Fibroblast of mammary gland (primary cell): Measurements from ENCODE around the gene KAT7.
A peak's percentile ranks its signal among the peaks of the same experiment; 100 is the strongest.

Source experiments
- DNase-seq: peaks from one replicate; pipeline ENCODE4 v3.0.0-alpha.2; 2010; ENCODE audit warnings: low read depth
- H3K4me3 ChIP-seq: 2 replicates; pipeline ENCODE4 v1.5.1; 2011; ENCODE audit warnings: low read depth, mild to moderate bottlenecking, low read length, moderate library complexity; ENCODE audit not compliant: control insufficient read depth
- TF ChIP-seq, protein P1 (sequence below): conservative IDR thresholded peaks from 2 replicates; pipeline ENCODE4 v1.5.1; 2011; ENCODE audit warnings: low read depth, low read length, inconsistent platforms; ENCODE audit not compliant: control insufficient read depth, insufficient read depth

KAT7 gene

GRCh38 chr17:49788478-49789242, at the start of gene KAT7:
Gene KAT7 (plus strand): TSS chr17:49788681. CDS start chr17:49788835, 154 bp downstream.
- peak; percentile 99 for DNase-seq
- H3K4me3 ChIP-seq = peak within 1 kb of the TSS; percentile 98
- TF ChIP-seq, protein P1, sequence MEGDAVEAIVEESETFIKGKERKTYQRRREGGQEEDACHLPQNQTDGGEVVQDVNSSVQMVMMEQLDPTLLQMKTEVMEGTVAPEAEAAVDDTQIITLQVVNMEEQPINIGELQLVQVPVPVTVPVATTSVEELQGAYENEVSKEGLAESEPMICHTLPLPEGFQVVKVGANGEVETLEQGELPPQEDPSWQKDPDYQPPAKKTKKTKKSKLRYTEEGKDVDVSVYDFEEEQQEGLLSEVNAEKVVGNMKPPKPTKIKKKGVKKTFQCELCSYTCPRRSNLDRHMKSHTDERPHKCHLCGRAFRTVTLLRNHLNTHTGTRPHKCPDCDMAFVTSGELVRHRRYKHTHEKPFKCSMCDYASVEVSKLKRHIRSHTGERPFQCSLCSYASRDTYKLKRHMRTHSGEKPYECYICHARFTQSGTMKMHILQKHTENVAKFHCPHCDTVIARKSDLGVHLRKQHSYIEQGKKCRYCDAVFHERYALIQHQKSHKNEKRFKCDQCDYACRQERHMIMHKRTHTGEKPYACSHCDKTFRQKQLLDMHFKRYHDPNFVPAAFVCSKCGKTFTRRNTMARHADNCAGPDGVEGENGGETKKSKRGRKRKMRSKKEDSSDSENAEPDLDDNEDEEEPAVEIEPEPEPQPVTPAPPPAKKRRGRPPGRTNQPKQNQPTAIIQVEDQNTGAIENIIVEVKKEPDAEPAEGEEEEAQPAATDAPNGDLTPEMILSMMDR = no peak

DNA sequence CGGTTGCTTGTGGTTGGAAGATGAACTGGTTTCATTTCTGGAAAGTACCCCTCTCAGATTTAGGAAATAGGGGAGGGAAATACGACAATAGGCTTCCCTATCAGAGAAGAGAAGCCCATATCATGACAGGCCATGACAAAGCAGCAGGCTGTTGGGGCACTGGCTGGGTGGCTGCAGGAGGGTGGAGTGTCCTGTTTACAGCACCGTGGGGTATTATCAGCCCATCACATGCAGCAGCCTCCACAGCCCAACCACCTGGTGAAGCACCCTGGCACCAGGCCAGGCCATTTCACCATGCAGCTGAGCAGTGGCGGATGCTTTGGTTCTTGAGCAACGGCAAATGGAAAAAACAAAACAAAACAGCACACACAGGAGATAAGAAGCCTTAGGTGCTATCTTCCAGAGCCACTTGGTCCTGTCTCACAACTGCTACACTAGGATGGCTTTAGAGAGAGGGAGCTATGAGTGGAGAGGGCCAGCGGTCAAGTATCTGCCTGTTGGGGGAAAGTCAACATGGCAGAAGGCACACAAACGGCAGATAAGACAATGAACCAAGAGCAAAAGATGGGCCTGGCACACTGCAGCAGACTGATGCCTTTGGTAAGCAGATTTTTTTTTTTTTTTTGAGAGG, 48.7 kb upstream of the KAT7 start:
- TF ChIP-seq, protein P1 = no peak
- peak; percentile 31 for DNase-seq
- no peak overlapping the region for H3K4me3 ChIP-seq

DNA sequence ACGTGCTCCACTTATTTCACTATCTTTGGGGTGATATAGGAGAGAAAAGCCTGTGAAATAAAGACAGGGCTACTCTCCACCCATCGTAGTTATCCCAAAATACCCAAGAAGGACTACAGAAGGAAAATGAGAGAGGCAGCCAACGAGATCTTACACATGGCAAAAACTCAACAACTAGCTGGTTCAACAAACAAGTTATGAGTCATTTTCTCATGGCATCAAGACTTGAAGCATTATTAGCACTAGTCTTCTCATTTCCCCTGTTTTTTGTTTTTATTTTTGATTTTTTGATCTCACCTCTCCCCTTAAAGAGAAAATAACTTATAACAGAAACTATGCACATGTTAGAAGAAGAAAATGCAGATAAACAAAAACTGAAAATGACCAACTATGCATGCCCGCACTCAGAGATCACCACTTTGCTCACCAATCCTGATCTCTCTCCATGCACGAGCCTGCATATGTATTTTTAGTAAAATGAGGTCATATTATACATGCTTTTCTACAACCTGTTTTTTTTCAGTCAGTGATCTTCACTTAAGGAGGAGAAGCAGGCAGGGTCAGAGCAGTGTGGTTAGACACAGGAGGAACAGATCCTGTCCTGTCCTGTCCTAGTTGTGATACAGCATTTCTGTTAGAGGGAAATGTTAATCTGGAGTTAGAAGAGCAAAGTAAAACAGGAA, 47.3 kb upstream of the KAT7 start:
- no peak overlapping the region for H3K4me3 ChIP-seq
- DNase-seq = peak; percentile 40
- TF ChIP-seq, protein P1 = no peak

DNA sequence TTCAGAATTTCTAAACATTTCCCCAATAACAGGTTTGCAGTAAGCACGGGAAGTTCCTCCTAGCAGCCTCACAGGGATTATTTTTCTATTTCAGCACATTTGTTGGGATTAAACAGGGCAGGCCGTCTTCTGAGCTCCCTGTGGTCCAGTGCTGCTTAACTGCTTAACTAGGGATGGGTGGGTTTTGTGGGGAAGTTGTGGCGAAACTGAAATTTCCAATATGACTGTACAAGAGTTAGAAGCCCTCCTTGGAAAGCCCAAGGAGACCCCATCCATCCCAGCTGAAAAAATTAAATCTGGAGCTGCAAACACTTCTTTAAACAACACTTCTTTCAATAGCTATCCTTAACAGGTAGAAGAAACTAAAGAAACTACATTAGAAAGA, 46.8 kb upstream of the KAT7 start:
- DNase-seq = no peak
- H3K4me3 ChIP-seq = no peak overlapping the region
- TF ChIP-seq, protein P1 = no peak

DNA sequence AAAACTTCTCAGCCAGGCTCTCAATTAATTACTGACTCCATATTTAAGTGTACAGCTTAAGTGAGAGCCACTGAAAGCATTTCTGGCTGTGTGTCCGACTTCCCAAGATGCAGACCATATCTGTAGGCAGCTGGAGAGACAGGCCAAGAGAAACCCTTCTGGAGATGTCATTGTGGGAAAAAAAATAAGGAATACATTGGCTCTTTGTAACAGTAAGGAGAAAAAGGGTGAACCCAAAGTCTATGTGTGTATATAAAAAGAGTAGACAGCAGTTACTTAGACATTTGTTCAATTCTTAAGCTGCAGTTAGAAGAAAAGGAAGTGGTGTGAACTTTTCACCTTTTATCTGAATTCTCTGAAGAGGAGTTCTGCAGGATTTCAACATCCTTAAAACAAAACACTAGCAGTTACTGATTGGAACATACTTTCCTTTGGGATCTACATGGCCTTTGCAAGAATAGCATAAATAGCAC, 46.3 kb upstream of the KAT7 start:
- H3K4me3 ChIP-seq = no peak overlapping the region
- DNase-seq = no peak
- TF ChIP-seq, protein P1 = no peak

DNA sequence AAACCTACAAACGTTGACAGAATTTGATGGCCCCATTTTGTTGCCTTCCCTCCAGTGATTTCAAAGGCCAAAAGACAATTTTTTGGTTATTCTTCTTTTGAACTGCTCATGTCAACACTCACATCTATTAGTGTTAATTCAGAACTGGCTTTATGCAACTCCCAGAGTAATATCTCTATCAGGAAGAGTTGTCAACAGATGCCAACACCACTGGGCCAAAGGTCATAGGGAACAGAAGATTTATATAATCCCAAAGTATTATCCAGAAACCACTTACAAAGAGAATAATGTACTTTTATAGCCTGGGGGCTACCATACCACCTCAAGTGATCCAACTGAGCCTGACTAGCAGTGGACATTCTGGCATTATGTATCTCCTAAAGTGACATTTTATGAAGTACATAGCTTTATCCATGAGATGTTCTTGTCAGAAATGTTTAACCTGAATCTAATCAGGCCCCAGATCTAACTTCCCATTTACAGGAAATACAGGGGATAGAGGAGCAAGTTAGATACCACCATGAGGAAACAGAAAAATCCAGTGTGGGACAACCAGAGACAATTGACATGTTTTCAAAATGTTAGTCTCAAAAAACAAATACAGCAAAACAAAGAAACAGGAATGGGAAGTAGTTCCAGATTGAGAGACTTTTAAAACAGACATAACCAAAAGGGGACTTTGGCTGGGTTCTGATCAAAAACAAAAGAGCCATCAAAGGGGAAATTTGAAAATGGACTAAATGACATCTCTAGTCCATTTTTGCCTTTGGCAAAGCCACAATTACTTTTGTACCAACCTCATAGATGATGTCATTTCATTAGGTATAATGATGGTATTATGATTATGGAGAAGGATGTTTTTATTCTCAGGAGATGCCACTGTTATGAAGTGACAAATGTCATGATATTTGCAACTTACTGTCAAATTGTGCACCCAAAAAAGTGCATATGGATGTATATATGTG, 43.0 kb upstream of the KAT7 start:
- H3K4me3 ChIP-seq = no peak overlapping the region
- no peak for DNase-seq
- TF ChIP-seq, protein P1 = no peak
